WTC11 (cell line): Measurements from ENCODE around the gene DOP1B. TPM values are rescaled to one million over a fixed set of nuclear protein-coding genes. Genes with fewer than 3 reads are reported as not detected.

Experiments used
- ATAC-seq: fragments of 200-7000 bp; cut with Tn5 transposase; 2 replicates; pipeline ENCODE4 v1.10.0; 2021; ENCODE audit warnings: mild to moderate bottlenecking, moderate library complexity
- CTCF ChIA-PET: fragments of 300-600 bp; sonication (Branson Sonifier 250); formaldehyde crosslinking; loops from one replicate; lab custom pipeline; 2021; ENCODE audit warnings: antibody characterized with exemption; lab: Charles Lee
- POLR2A ChIA-PET: fragments of 350-600 bp; sonication (Branson Sonifier 250); formaldehyde crosslinking; loops from one replicate; lab custom pipeline; 2021; ENCODE audit warnings: antibody characterized with exemption; lab: Charles Lee
- DNase-seq: peaks from one replicate; pipeline ENCODE4 v3.0.0; 2021; ENCODE audit warnings: low spot score
- H3K27ac Mint-ChIP-seq: 2 replicates; pipeline ENCODE4 v1.8.0; 2021; ENCODE audit warnings: mixed read lengths
- H3K27me3 Mint-ChIP-seq: 2 replicates; pipeline ENCODE4 v1.8.0; 2021; ENCODE audit warnings: low read depth, mild to moderate bottlenecking, moderate library complexity, mixed read lengths
- H3K36me3 Mint-ChIP-seq: 2 replicates; pipeline ENCODE4 v1.8.0; 2021; ENCODE audit warnings: mixed read lengths
- H3K4me1 Mint-ChIP-seq: 2 replicates; pipeline ENCODE4 v1.8.0; 2022; ENCODE audit warnings: mixed read lengths
- H3K4me3 Mint-ChIP-seq: 2 replicates; pipeline ENCODE4 v1.8.0; 2021; ENCODE audit warnings: mild to moderate bottlenecking, moderate library complexity, mixed read lengths
- H3K9me3 Mint-ChIP-seq: 2 replicates; pipeline ENCODE4 v1.8.0; 2021; ENCODE audit warnings: mixed read lengths
- ATF1 ChIP-seq: sonication (generic); formaldehyde crosslinking; IDR thresholded peaks from 2 replicates; pipeline ENCODE4 v1.8.1; 2023; ENCODE audit warnings: mild to moderate bottlenecking, moderate library complexity, missing genetic modification reagents
- CBFB ChIP-seq: sonication (generic); formaldehyde crosslinking; IDR thresholded peaks from 2 replicates; pipeline ENCODE4 v1.8.1; 2022; ENCODE audit warnings: mild to moderate bottlenecking, low read depth, missing genetic modification reagents
- ETV6 ChIP-seq: sonication (generic); formaldehyde crosslinking; IDR thresholded peaks from 2 replicates; pipeline ENCODE4 v1.8.1; 2022; ENCODE audit warnings: mild to moderate bottlenecking, missing genetic modification reagents
- IRF2 ChIP-seq: sonication (generic); formaldehyde crosslinking; IDR thresholded peaks from 2 replicates; pipeline ENCODE4 v1.8.0; 2022; ENCODE audit warnings: low read depth, missing genetic modification reagents, borderline replicate concordance
- JUN ChIP-seq: sonication (generic); formaldehyde crosslinking; IDR thresholded peaks from 2 replicates; pipeline ENCODE4 v1.8.0; 2023; ENCODE audit warnings: mild to moderate bottlenecking, missing genetic modification reagents
- NR3C1 ChIP-seq: sonication (generic); formaldehyde crosslinking; conservative IDR thresholded peaks from 2 replicates; pipeline ENCODE4 v1.8.1; 2023; ENCODE audit warnings: low read depth, mild to moderate bottlenecking, missing genetic modification reagents
- PREB ChIP-seq: sonication (generic); formaldehyde crosslinking; IDR thresholded peaks from 2 replicates; pipeline ENCODE4 v1.8.1; 2022; ENCODE audit warnings: mild to moderate bottlenecking, missing genetic modification reagents, moderate library complexity, borderline replicate concordance
- TEAD1 ChIP-seq: sonication (generic); formaldehyde crosslinking; IDR thresholded peaks from 2 replicates; pipeline ENCODE4 v1.8.0; 2022; ENCODE audit warnings: mild to moderate bottlenecking, missing genetic modification reagents
- TP53 ChIP-seq: sonication (generic); formaldehyde crosslinking; IDR thresholded peaks from 2 replicates; pipeline ENCODE4 v1.8.1; 2023; ENCODE audit warnings: mild to moderate bottlenecking, missing genetic modification reagents
- USF1 ChIP-seq: sonication (generic); formaldehyde crosslinking; IDR thresholded peaks from 2 replicates; pipeline ENCODE4 v1.8.0; 2022; ENCODE audit warnings: mild to moderate bottlenecking, missing genetic modification reagents
- ZBTB43 ChIP-seq: sonication (generic); formaldehyde crosslinking; IDR thresholded peaks from 2 replicates; pipeline ENCODE4 v1.8.1; 2023; ENCODE audit warnings: mild to moderate bottlenecking, missing genetic modification reagents
- ZNF121 ChIP-seq: sonication (generic); formaldehyde crosslinking; IDR thresholded peaks from 2 replicates; pipeline ENCODE4 v1.8.0; 2023; ENCODE audit warnings: missing genetic modification reagents
- ZNF219 ChIP-seq: sonication (generic); formaldehyde crosslinking; IDR thresholded peaks from 2 replicates; pipeline ENCODE4 v1.8.0; 2023; ENCODE audit warnings: missing genetic modification reagents, mild to moderate bottlenecking, borderline replicate concordance
- ZNF281 ChIP-seq: sonication (generic); formaldehyde crosslinking; IDR thresholded peaks from 2 replicates; pipeline ENCODE4 v1.8.0; 2023; ENCODE audit warnings: mild to moderate bottlenecking, missing genetic modification reagents
- ZNF532 ChIP-seq: fragments of 250-450 bp; sonication (Bioruptor Pico); IDR thresholded peaks from 2 replicates; pipeline ENCODE4 v1.9.0; 2021; ENCODE audit warnings: mild to moderate bottlenecking, borderline replicate concordance
- total RNA-seq: library from RNA; stranded (reverse); gene quantifications from 3 replicates; pipeline ENCODE4 v1.2.3, GENCODE V29; 2021
- TF ChIP-seq, protein P1 (sequence below): fragments of 250-450 bp; sonication (Bioruptor Pico); IDR thresholded peaks from 2 replicates; pipeline ENCODE4 v1.8.0; 2021; ENCODE audit warnings: mild to moderate bottlenecking
- TF ChIP-seq, protein P2 (sequence below): sonication (generic); formaldehyde crosslinking; IDR thresholded peaks from 2 replicates; pipeline ENCODE4 v1.8.0; 2022; ENCODE audit warnings: mild to moderate bottlenecking, missing genetic modification reagents

The DOP1B gene
- total RNA-seq, 1 experiment from 2014 or later = 11.4 TPM

DNA sequence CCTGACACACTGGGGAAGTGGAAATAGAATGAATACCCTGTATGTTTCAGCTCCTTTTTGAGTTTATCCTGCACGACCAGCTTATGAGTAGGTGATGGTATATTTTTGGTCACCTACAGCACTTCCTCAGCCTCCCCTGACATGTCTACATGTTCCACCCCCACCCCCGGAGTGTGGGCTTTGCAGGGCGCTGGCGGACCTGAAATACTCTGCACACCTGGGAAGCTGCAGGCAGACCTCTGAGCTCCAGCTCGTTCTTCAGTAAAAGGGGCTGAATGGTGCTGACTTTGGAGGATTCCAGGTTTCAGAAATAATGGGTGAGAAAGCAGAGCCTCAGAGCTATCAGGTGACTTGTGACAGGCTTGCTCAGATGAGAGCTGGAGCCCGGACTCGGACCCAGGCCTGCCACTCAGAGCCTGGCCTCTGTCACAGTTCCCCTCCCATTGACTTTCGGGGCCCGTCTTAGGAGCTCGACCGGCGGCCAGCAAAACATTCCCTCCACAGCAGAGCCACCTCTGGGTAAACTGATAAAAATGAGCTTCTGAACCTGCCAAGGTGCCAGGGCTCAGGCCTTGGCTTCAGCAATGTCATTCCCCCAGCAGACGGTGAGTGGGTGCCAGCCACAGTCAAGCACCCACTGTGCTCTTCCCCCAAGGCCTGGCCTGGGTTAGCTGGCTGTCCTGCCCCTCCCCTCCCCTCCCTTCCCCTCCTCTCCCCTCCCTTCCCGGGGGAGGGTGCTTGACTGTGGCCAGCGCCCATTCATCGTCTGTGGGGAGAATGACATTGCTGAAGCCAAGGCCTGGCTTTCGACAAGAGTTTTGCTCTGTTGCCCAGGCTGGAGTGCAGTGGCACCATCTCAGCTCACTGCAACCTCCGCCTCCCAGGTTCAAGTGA is 30.1 kb downstream of the DOP1B start:
- Mint-ChIP-seq H3K36me3 (no peaks in the 10 kb centered on the region), H3K9me3 (no peaks in the 10 kb centered on the region), H3K4me1 (peaks cover 5% of the 10 kb centered on the region), H3K27ac (no peak overlapping the region), H3K27me3 (no peaks in the 10 kb centered on the region), H3K4me3 (no peak overlapping the region)
- ATAC-seq (peak; percentile 55), DNase-seq (peak; percentile 20)
- TF ChIP-seq JUN (no peak), ZNF281 (CRISPR knock-in tag) (no peak), TP53 (CRISPR knock-in tag) (no peak), IRF2 (CRISPR knock-in tag) (no peak), ZNF121 (no peak), ZNF532 (CRISPR knock-in tag) (no peak), ZBTB43 (CRISPR knock-in tag) (no peak)
- CTCF ChIA-PET = interaction anchor here (1.0 to 2.4 kb wide), 6 partner anchors 11 to 236 kb away, joined by 3 to 10 read pairs (median 4); no protein-coding TSS in a partner anchor
- POLR2A ChIA-PET = interaction anchor here (0.6 to 0.7 kb wide), 3 partner anchors 14 to 133 kb away, joined by 3 to 5 read pairs (median 3); partner anchors contain the start of gene MORC3

GRCh38 chr21:36188081-36188681 is 31.6 kb downstream of the DOP1B start:
- peak overlapping the region; percentile 56 for H3K27ac Mint-ChIP-seq
- no peaks in the 10 kb centered on the region for H3K36me3 Mint-ChIP-seq
- ATAC-seq = peak; percentile 36; the same call in 1 of the 2 replicates
- H3K9me3 Mint-ChIP-seq = no peaks in the 10 kb centered on the region
- no peaks in the 10 kb centered on the region for H3K27me3 Mint-ChIP-seq
- no peak overlapping the region for H3K4me3 Mint-ChIP-seq
- H3K4me1 Mint-ChIP-seq = peaks cover 9% of the 10 kb centered on the region
- ChIA-PET CTCF (interaction anchor here (0.5 to 2.4 kb wide), 4 partner anchors 21 to 67 kb away, joined by 3 to 8 read pairs (median 6); no protein-coding TSS in a partner anchor), POLR2A (interaction anchor here (0.5 kb wide), 1 partner anchor 73 kb away, joined by 3 read pairs; no protein-coding TSS in a partner anchor)
- DNase-seq = no peak
- TF ChIP-seq CBFB = no peak
- TF ChIP-seq PREB (CRISPR knock-in tag) = no peak
- no peak for TF ChIP-seq TEAD1 (CRISPR knock-in tag)
- TF ChIP-seq USF1 (CRISPR knock-in tag) = no peak
- TF ChIP-seq ATF1 (CRISPR knock-in tag) = no peak
- TF ChIP-seq ETV6 (CRISPR knock-in tag) = no peak
- no peak for TF ChIP-seq ZNF121
- TF ChIP-seq NR3C1 (CRISPR knock-in tag) = no peak
- TF ChIP-seq ZNF219 (CRISPR knock-in tag) = no peak
- TF ChIP-seq, protein P1, sequence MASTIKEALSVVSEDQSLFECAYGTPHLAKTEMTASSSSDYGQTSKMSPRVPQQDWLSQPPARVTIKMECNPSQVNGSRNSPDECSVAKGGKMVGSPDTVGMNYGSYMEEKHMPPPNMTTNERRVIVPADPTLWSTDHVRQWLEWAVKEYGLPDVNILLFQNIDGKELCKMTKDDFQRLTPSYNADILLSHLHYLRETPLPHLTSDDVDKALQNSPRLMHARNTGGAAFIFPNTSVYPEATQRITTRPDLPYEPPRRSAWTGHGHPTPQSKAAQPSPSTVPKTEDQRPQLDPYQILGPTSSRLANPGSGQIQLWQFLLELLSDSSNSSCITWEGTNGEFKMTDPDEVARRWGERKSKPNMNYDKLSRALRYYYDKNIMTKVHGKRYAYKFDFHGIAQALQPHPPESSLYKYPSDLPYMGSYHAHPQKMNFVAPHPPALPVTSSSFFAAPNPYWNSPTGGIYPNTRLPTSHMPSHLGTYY (CRISPR knock-in tag) = no peak
- TF ChIP-seq, protein P2, sequence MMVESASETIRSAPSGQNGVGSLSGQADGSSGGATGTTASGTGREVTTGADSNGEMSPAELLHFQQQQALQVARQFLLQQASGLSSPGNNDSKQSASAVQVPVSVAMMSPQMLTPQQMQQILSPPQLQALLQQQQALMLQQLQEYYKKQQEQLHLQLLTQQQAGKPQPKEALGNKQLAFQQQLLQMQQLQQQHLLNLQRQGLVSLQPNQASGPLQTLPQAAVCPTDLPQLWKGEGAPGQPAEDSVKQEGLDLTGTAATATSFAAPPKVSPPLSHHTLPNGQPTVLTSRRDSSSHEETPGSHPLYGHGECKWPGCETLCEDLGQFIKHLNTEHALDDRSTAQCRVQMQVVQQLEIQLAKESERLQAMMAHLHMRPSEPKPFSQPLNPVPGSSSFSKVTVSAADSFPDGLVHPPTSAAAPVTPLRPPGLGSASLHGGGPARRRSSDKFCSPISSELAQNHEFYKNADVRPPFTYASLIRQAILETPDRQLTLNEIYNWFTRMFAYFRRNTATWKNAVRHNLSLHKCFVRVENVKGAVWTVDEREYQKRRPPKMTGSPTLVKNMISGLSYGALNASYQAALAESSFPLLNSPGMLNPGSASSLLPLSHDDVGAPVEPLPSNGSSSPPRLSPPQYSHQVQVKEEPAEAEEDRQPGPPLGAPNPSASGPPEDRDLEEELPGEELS (CRISPR knock-in tag) = no peak
- TF ChIP-seq TP53 (CRISPR knock-in tag) = no peak
